IPS DF 4.7 (cell line): ENCODE measurements around the gene BSDC1.
"Not testable (repeated sequence)": the region's sequence is repeated elsewhere in the genome, so short reads cannot be mapped to it uniquely, and the experiment has no call there.

Experiments used
- DNase-seq: peaks from one replicate; pipeline ENCODE4 v3.0.0-alpha.2; 2013; ENCODE audit warnings: low spot score; ENCODE audit errors: extremely low read depth

Gene BSDC1, protein sequence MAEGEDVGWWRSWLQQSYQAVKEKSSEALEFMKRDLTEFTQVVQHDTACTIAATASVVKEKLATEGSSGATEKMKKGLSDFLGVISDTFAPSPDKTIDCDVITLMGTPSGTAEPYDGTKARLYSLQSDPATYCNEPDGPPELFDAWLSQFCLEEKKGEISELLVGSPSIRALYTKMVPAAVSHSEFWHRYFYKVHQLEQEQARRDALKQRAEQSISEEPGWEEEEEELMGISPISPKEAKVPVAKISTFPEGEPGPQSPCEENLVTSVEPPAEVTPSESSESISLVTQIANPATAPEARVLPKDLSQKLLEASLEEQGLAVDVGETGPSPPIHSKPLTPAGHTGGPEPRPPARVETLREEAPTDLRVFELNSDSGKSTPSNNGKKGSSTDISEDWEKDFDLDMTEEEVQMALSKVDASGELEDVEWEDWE

GRCh38 chr1:32394141-32394889, at the start of gene BSDC1:
Gene BSDC1 (minus strand): TSS chr1:32394441. CDS start chr1:32394414, 27 bp downstream.
- peak; percentile 100 for DNase-seq

GRCh38 chr1:32441467-32441866, 47.2 kb upstream of the BSDC1 start:
- not testable (repeated sequence) for DNase-seq

- not testable (repeated sequence) for DNase-seq
Observed at GRCh38 chr1:32438777-32439176, 44.5 kb upstream of the BSDC1 start.

- DNase-seq, result peak; percentile 53
Observed at GRCh38 chr1:32438136-32438535, 43.9 kb upstream of the BSDC1 start.

- no peak for DNase-seq
Observed at GRCh38 chr1:32431736-32432400, 37.6 kb upstream of the BSDC1 start.

GRCh38 chr1:32427264-32427963, 33.2 kb upstream of the BSDC1 start:
- no peak for DNase-seq

- DNase-seq, result no peak
Observed at GRCh38 chr1:32426489-32427255, 32.4 kb upstream of the BSDC1 start.

DNA sequence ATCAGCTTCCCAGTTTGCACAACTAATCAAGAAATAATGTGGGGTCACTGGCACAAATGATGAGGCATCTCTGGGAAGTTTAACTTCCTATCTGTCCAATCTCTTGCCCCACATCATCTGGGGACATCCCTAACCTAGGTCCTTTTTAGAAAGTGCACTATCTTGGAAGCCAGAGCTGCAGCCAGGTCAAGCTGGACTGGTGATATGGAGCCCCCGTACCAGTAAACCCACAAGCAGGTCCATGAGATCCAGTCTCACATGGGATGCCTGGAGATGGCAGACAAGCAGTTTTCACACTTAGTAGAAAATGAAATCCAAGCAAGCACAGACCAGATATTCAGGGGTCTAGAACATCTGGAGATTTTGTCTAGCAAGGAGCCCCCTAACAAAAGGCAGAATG, 27.5 kb upstream of the BSDC1 start:
- DNase-seq, result no peak

GRCh38 chr1:32414186-32414886, 20.1 kb upstream of the BSDC1 start:
- DNase-seq, result no peak

GRCh38 chr1:32413507-32414185, 19.4 kb upstream of the BSDC1 start:
- DNase-seq, result peak; percentile 92

DNA sequence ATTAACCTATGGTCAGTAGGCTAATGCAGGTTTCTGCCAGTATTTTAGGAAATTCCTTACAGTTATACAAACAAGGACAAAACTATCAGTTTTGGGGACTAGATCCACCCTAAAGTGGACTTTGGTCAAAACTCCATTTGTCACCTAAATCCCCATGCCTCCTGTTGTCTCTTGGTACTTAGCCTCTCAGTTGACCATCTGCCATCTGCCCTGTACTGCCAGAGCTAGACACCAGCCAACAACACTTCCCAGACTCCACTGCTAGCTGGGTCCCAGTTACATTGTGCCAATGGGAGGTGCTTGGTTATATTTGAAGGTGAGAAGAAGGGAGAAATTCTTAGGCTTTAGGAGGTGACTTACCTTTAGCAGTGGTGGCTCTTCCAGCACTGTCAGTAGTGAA, 17.0 kb upstream of the BSDC1 start:
- no peak for DNase-seq

GRCh38 chr1:32406629-32407111, 12.4 kb upstream of the BSDC1 start:
- no peak for DNase-seq

- DNase-seq, result no peak
Observed at GRCh38 chr1:32405672-32406467, 11.6 kb upstream of the BSDC1 start.

GRCh38 chr1:32404946-32405345, 10.7 kb upstream of the BSDC1 start:
- no peak for DNase-seq

DNA sequence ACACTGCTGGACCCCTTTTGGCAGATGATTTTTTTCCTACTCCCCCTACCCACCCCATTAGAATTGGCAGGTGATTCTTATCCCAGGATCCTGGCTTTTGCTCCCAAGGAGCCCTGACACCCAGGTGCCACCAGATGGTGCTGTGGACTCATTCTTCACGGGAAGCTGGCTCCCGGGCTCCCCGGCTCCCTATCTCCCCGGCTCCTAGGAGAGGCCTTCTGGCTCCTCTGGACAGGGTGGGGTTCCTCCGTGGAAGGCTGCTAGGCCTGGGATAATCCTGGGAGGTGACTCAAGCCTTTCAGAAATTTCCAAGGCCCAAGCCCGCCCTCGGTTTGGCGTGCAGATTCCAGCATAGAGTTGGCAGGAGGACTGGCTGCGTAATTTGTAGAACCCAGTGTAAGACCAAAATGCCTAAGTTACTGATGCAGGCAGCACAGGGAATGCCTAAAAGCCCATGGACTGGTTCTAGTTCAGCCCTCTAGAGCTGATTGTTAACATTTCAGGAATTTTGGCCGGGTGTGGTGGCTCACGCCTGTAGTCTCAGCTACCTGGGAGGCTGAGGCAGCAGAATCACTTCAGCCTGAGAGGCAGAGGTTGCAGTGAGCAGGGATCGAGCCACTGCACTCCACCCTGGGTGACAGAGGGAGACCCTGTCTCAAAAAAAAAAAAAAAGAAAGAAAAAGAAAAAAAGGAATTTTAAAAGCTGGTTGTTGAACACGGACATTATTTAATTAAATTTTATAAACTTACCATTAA, 6.8 kb upstream of the BSDC1 start:
- no peak for DNase-seq

GRCh38 chr1:32399843-32400242, 5.6 kb upstream of the BSDC1 start:
- no peak for DNase-seq

DNA sequence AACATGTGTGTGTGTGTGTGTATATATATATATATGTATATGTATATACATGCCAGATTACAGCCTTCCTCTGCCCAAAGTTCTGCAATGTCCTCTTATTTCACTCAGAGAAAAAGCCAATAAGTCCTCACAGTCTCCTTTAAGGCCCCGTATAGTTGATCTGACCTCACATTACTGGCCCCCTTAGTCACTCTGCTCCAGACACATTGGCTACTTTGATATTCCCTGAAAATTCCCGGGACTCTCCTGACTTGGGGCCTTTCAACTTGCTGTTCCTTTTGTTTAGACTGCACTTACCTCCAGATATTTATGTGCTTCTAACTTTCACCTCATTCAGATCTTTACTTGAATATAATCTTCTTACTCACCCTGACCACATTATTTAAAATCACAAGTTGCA, 4.2 kb upstream of the BSDC1 start:
- DNase-seq, result no peak

DNA sequence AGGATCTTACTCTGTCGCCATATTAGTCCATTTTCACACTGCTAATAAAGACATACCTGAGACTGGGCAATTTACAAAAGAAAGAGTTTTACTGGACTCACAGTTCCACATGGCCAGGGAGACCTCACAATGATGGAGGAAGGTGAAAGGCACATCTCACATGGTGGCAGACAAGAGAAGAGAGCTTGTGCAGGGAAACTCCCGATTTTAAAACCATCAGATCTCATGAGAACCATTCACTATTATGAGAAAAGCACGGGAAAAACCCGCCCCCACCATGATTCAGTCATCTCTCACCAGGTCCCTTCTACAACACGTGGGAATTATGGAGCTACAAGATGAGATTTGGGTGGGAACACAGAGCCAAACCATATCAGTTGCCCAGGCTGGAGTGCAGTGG, 2.3 kb upstream of the BSDC1 start:
- DNase-seq, result not testable (repeated sequence)
